ENCODE results near the gene RAMP3. TPM values are rescaled to one million over a fixed set of nuclear protein-coding genes. Genes with fewer than 3 reads are reported as not detected.

Gene RAMP3
- total and polyA plus RNA-seq, 2 donors (not counting 1 experiment from before 2014, with no cell fraction given), result not detected

GRCh38 chr7:45224832-45225231 is 67.2 kb downstream of the RAMP3 start:
- no peaks in the 10 kb centered on the region for H3K79me2 ChIP-seq (ENCODE audit: control insufficient read depth, insufficient read depth, low read length)
- peaks cover 44% of the 10 kb centered on the region for H3K27me3 Mint-ChIP-seq
- H3K27me3 ChIP-seq (replicated peaks in 1 of 4; ENCODE audit: control extremely low read depth in 1 of 4, control insufficient read depth in 3 of 4, insufficient read depth in 4 of 4, low read length in 3 of 4), result peaks cover 0 to 5% (median 1%) of the 10 kb centered on the region in 4 experiments
- H3K36me3 ChIP-seq (replicated peaks in 1 of 2; ENCODE audit: control extremely low read depth in 1 of 2, control insufficient read depth in 1 of 2, extremely low read depth in 1 of 2, insufficient read depth in 2 of 2, low read length in 1 of 2), result no peaks in the 10 kb centered on the region
- TF ChIP-seq EZH2 (IDR thresholded peaks at IDR 0.05; ENCODE audit: borderline replicate concordance, insufficient read depth, low read depth, low read length, poor library complexity, severe bottlenecking), result no peak
- no peak for TF ChIP-seq CTCF (IDR thresholded peaks at IDR 0.05)
- H3K27ac ChIP-seq (ENCODE audit: low read length in 2 of 2), result no peak overlapping the region
- intact Hi-C loops (cut with micrococcal nuclease), result no loop called here
- no peak overlapping the region for H3K4me3 ChIP-seq (ENCODE audit: control extremely low read depth in 1 of 5, extremely low read depth in 1 of 5, insufficient read depth in 1 of 5, low read depth in 2 of 5, low read length in 4 of 5)
- ChIA-PET POLR2A (no interaction called here), CTCF (no interaction called here)
- H3K9me3 Mint-ChIP-seq (ENCODE audit: insufficient read depth), result no peaks in the 10 kb centered on the region
- H3K27ac Mint-ChIP-seq, result no peak overlapping the region
- no peak overlapping the region for H3K9ac ChIP-seq (ENCODE audit: low read length)
- H4K20me1 ChIP-seq (ENCODE audit: control insufficient read depth, insufficient read depth, low read length, poor library complexity, severe bottlenecking), result no peaks in the 10 kb centered on the region
- H3K4me2 ChIP-seq (replicated peaks; ENCODE audit: low read depth, low read length, poor library complexity, severe bottlenecking), result no peak overlapping the region
- 25% methylated on average over 3 of the region's 3 CpGs for WGBS (ENCODE audit: insufficient coverage)
- H3K4me1 Mint-ChIP-seq, result no peaks in the 10 kb centered on the region
- no peak for ATAC-seq (ENCODE audit: low read depth)
- DNase-seq, result no peak
- no peak overlapping the region for H3K4me3 Mint-ChIP-seq
- H3K9me3 ChIP-seq (ENCODE audit: control extremely low read depth in 1 of 3, control insufficient read depth in 2 of 3, insufficient read depth in 1 of 3, low read length in 2 of 3), result no peaks in the 10 kb centered on the region
- no peak overlapping the region for H2AFZ ChIP-seq (ENCODE audit: insufficient read depth, low read depth, low read length, poor library complexity, severe bottlenecking)
- H3K4me1 ChIP-seq (ENCODE audit: control insufficient read depth in 2 of 2, insufficient read depth in 2 of 2, low read length in 2 of 2), result no peaks in the 10 kb centered on the region

GRCh38 chr7:45225311-45225947 is 67.8 kb downstream of the RAMP3 start:
- DNase-seq (no peak), ATAC-seq (ENCODE audit: low read depth) (no peak)
- Mint-ChIP-seq H3K4me1 (no peaks in the 10 kb centered on the region), H3K27ac (no peak overlapping the region), H3K9me3 (ENCODE audit: insufficient read depth) (no peaks in the 10 kb centered on the region), H3K27me3 (peaks cover 42% of the 10 kb centered on the region), H3K4me3 (no peak overlapping the region)
- no peaks in the 10 kb centered on the region for H3K9me3 ChIP-seq (ENCODE audit: control extremely low read depth in 1 of 3, control insufficient read depth in 2 of 3, insufficient read depth in 1 of 3, low read length in 2 of 3)
- no peaks in the 10 kb centered on the region for H3K4me1 ChIP-seq (ENCODE audit: control insufficient read depth in 2 of 2, insufficient read depth in 2 of 2, low read length in 2 of 2)
- no peaks in the 10 kb centered on the region for H4K20me1 ChIP-seq (ENCODE audit: control insufficient read depth, insufficient read depth, low read length, poor library complexity, severe bottlenecking)
- H3K4me2 ChIP-seq (replicated peaks; ENCODE audit: low read depth, low read length, poor library complexity, severe bottlenecking), result no peak overlapping the region
- H3K27me3 ChIP-seq (replicated peaks in 1 of 4; ENCODE audit: control extremely low read depth in 1 of 4, control insufficient read depth in 3 of 4, insufficient read depth in 4 of 4, low read length in 3 of 4), result peaks cover 0 to 5% (median 1%) of the 10 kb centered on the region in 4 experiments
- H3K9ac ChIP-seq (ENCODE audit: low read length), result no peak overlapping the region
- 71% methylated on average over 8 of the region's 9 CpGs for WGBS (ENCODE audit: insufficient coverage)
- TF ChIP-seq CTCF (IDR thresholded peaks at IDR 0.05), result no peak
- TF ChIP-seq EZH2 (IDR thresholded peaks at IDR 0.05; ENCODE audit: borderline replicate concordance, insufficient read depth, low read depth, low read length, poor library complexity, severe bottlenecking), result no peak
- ChIA-PET CTCF (no interaction called here), POLR2A (no interaction called here)
- no peaks in the 10 kb centered on the region for H3K36me3 ChIP-seq (replicated peaks in 1 of 2; ENCODE audit: control extremely low read depth in 1 of 2, control insufficient read depth in 1 of 2, extremely low read depth in 1 of 2, insufficient read depth in 2 of 2, low read length in 1 of 2)
- no peak overlapping the region for H3K4me3 ChIP-seq (ENCODE audit: control extremely low read depth in 1 of 5, extremely low read depth in 1 of 5, insufficient read depth in 1 of 5, low read depth in 2 of 5, low read length in 4 of 5)
- no peaks in the 10 kb centered on the region for H3K79me2 ChIP-seq (ENCODE audit: control insufficient read depth, insufficient read depth, low read length)
- intact Hi-C loops (cut with micrococcal nuclease), result no loop called here
- H2AFZ ChIP-seq (ENCODE audit: insufficient read depth, low read depth, low read length, poor library complexity, severe bottlenecking), result no peak overlapping the region
- H3K27ac ChIP-seq (ENCODE audit: low read length in 2 of 2), result no peak overlapping the region

All from B cell (primary cell).